Erythroblast (primary cell): ENCODE measurements around the gene SLC30A3.

Source experiments
- DNase-seq, 2 experiments: peaks; one replicate each; lab custom pipeline; 2025; lab: John Stamatoyannopoulos, UW
- GATA1 ChIP-seq: IDR thresholded peaks from 2 replicates; pipeline ENCODE4 v1.6.1; 2011; ENCODE audit warnings: low read depth, mild to moderate bottlenecking, control low read depth, low read length, moderate library complexity
- POLR2A ChIP-seq: IDR thresholded peaks from 2 replicates; pipeline ENCODE4 v1.6.1; 2011; ENCODE audit warnings: mild to moderate bottlenecking, low read length

SLC30A3 gene

DNA sequence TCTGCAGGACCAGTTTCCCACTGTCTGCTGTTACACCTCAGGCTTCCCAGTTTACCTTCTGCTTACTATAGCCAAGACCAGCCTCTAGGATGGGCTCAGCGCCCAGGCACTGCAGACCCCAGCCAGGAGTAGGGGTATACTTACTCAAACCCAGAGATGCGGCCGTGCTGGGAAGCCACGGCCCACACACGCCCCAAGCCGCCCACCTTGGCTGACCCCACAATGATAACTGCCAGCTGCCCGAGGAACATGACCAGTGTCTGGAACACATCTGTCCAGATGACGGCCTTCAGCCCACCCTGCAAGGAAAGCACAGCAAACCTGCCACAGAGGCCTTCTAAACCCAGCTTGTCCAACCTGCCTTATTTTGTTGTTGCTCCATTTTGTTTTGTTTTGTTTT lies 57.6 kb downstream of the SLC30A3 start:
- TF ChIP-seq POLR2A (no peak), GATA1 (no peak)
- no peak for DNase-seq

DNA sequence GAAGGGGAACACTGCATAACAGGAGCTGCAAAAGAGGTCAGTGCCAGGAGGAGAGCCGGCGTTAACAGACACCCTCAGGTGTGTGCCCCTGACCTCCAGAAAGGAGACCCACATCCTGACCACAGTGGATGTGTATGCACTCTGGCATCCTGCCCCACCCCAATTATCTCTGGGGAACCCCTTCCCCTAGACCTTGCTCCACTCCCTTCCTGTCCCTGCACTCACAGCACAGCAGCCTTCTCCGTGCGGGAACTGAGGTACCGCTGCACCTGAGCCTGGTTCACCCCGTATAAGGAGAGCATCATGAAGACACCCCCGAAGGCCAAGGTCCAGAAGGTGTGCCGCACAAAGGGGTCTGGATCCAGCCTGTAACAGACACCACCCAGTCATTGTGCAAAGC lies 58.3 kb downstream of the SLC30A3 start:
- no peak for TF ChIP-seq GATA1
- TF ChIP-seq POLR2A: no peak
- no peak for DNase-seq

DNA sequence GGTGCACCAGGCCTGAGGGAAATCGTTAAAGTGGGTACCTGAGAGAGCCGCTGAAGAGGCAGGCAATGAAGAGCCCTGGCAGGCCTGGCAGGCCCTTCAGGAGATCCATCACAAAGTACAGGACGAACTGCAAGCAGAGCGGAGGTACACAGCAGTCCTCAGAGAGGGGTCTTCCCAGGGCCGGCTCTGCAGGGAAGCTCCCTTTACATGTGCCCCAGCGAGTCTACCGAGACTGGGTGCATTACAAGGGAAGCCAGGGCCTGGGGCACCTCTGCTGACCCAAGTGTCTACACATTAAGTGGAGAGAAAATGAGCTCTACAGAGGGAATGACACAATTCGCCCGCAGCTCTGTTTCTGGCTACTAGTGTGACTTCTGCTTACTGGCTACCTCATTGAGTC lies 59.1 kb downstream of the SLC30A3 start:
- no peak for DNase-seq
- TF ChIP-seq POLR2A: no peak
- TF ChIP-seq GATA1: no peak
